Measurements from ENCODE around the gene SESN3. TPM values are rescaled to one million over a fixed set of nuclear protein-coding genes. Genes with fewer than 3 reads are reported as not detected.

SESN3 gene
- total RNA-seq, 1 donor from 2014 or later: 59.7 TPM

DNA sequence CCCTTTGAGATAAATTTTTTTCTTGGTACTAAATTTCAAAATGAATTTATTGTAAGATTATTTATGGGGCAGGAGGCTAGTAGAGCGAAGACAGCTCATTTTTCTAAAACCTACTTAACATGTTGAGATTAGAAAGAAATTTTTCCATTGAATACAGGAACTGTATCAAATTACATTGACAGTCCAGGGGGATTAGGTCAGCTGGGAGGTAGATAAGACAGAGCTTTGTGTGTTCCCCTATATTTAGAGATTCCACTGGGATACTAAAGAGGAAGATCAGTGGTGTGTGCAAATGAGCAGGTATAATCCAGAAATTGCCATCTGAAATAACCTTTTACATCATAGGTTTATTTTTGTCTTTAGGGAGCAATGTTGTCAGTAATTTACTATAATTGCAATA, 109.3 kb downstream of the SESN3 start:
- no peak for DNase-seq (ENCODE audit: low spot score)

DNA sequence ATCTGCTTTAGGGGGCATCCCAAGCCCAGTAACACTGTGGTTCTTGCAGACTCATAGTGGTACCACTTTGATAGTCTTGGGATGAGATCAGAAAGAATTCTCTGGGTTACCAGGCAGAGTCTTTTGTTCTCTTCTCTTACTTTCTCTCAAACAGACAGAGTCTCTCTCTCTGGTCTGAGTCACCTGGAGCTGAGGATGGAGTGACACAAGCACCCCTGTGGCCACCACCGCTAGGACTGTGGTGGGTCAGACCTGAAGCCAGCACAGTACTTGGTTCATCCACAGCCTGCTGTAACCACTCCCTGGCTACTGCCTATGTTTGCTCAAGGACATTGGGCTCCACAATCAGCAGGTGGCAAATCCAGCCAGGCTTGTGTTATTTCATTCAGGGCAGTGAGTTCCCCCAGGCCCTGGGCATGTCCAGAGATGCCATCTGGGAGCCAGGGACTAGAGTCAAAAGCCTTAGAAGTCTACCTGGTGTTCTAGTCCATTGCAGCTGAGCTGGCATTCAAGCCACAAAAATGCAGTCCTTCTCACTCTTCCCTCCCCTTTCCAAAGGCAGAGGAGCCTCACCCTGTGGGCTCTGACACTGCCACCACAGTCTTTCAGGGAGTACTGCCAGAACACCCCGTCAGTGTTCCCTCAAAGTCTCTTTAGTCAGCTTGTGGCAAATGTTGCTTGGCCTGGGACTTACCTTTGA, 111.5 kb downstream of the SESN3 start:
- no peak for DNase-seq (ENCODE audit: low spot score)

DNA sequence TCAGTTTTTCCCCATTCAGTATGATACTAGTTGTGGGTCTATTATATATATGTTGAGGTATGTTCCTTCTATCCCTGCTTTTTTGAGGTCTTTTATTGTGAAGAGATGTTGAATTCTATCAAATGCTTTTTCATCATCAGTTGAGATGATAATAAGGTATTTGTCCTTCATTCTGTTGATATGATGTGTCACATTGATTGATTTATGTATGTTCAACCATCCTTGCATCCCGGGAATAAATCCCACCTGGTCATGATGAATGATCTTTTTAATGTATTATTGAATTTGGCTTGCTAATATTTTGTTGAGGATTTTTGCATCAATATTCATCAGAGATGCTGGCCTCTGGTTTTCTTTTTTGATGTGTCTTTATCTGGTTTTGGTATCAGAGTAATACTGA, 115.4 kb downstream of the SESN3 start:
- no peak for DNase-seq (ENCODE audit: low spot score)

Other genes with a start within 250 kb of the SESN3 start
- 4.6 TPM for gene KDM4E, start 205.9 kb downstream of the SESN3 start, total RNA-seq (ENCODE audit: insufficient read depth, low replicate concordance)
- gene KDM4F, start 181.8 kb downstream of the SESN3 start, total RNA-seq (ENCODE audit: insufficient read depth, low replicate concordance): 1.2 TPM
- gene SRSF8, start 164.3 kb downstream of the SESN3 start, total RNA-seq (ENCODE audit: insufficient read depth, low replicate concordance): 14.2 TPM
- gene ENDOD1, start 141.4 kb downstream of the SESN3 start, total RNA-seq (ENCODE audit: insufficient read depth, low replicate concordance): 51.0 TPM

All from umbilical cord (tissue), 2 donors.